CD4-positive, alpha-beta T cell treated with Interleukin-15 for 4 hours (primary cell): Measurements from ENCODE around the gene CCNG2.

ENCODE experiments used
- DNase-seq: peaks from one replicate; pipeline ENCODE4 v3.0.0-alpha.2; 2020; ENCODE audit warnings: low spot score

The CCNG2 gene

DNA sequence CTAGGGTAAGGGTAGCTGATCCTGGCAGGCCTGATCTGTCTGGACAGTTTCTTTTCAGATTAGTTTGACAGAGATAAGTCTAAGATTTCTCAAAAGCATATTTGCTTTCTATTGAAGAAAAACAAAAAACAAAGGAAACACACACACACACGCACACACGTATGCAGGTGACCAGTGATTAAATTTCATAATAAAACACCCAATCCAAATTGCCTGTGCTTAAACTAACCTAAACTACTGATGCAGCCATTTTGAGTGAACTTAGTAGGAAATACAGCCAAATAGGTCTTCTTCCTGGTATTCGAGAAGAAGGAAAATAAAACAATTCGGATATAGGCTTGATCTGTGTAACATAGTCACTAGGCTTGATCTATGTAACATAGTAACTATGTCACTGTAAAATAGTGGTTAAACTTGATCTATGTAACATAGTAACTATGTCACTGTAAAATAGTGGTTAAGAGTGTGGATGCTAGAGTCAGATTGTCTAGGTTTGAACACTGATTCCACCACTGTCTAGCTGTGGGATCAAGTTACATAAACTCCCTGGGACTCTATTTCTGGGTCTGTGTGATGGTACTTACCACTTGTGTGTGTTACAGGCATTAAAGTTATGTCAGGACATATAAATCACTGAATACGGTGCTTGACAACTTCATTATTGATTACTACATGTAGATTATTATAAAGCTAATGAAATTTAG lies 9.8 kb upstream of the CCNG2 start:
- DNase-seq = no peak

DNA sequence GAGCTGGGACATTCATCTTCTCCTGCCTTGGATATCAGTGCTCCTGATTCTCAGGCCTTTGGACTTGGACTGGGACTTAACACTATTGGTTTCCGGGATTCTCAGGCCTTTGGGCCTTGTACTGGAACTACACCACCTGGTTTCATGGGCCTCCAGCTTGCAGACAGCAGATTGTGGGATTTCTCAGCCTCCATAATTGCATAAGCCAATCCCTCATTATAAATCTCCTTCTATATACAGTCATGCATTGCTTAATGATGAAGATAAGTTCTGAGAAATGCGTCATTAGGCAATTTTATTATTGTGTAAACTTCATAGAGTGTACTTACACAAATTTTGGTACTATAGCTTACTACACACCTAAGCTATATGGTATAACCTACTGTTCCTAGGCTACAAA lies 8.9 kb upstream of the CCNG2 start:
- DNase-seq = no peak

- no peak for DNase-seq
Measured at GRCh38 chr4:77149789-77150188, 7.2 kb upstream of the CCNG2 start.

- no peak for DNase-seq
Measured at GRCh38 chr4:77151241-77151640, 5.8 kb upstream of the CCNG2 start.

GRCh38 chr4:77152421-77152820 lies 4.6 kb upstream of the CCNG2 start:
- no peak for DNase-seq

- no peak for DNase-seq
Measured at GRCh38 chr4:77153006-77153405, 4.0 kb upstream of the CCNG2 start.

DNA sequence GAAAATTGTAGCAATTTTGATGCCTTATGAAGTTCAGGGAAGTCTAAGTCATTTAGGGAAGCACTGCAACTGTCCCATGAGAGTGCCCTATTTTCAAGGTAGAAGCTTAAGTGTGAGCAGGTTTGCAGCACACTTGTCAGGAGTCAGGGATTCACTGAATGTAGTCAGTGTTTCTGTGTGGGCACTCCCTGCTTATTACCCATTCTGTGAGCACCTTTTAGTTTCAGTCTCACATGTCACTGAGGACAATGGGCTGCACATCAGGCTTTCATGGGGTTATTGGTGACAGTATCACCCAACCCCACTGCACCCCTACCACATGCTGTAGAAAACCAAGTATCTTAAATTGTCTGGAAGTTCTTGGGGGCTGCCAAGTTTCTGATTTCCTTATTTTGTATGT lies 2.9 kb upstream of the CCNG2 start:
- DNase-seq = no peak

DNA sequence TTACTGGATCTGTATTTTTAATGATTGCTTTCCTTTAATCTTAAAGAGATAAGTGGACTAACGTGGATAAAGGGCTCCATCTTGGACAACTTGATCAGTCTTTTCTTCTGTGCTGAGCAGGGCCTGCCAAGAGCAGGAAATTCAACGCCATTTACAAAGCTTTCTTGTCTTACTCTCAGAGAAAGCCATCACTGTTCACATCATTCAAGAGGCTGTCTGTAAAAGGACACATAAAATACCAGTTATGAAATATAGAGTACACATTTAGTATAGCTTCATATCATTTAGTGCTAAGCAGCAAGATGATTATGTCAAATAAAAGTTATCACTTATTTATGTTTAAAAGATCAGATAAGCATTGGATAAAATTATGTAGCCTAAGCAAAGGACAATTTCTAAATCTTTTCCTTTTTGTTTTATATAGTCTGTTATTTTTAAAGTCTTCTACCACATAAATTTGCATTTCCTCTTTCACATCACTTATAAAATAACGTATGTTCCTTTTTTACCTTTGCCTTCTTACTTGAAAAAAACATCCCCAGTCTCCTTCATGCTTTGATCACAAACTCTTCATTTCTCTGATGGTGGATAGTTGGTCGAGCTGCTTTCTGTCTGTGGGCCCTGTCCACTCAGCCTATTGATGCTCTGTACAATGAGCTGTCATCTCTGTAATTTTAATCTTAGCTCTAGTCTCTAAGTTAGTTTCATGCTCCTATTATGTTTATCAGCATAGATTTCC lies 2.1 kb upstream of the CCNG2 start:
- no peak for DNase-seq

- no peak for DNase-seq
Measured at GRCh38 chr4:77155631-77156452, 1.2 kb upstream of the CCNG2 start.

GRCh38 chr4:77156533-77156911 lies 485 bp upstream of the CCNG2 start:
- DNase-seq = peak; percentile 100

- DNase-seq = peak; percentile 65
Measured at GRCh38 chr4:77157859-77158486, 966 bp downstream of the CCNG2 start.

GRCh38 chr4:77158487-77158861 lies 1.5 kb downstream of the CCNG2 start:
- DNase-seq = peak; percentile 16

DNA sequence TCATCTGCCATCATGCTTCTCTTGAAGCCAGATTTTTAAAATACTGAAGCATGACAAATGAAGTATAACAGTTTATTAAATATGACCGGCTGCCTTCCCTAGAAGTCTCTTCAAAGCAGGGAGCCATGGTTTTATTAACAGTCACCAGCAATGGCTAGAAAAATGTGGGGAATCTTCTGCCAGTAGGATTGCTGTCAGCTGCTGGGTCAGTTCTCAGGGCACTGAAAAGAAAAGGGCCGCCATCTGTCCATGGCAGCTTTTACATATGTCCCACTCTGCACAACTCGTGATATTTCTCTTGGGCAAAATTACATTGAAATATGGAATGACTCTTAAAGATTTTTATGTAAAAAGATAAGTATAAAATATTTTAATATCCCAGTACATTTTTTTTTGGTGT lies 2.8 kb downstream of the CCNG2 start:
- no peak for DNase-seq

- DNase-seq = no peak
Measured at GRCh38 chr4:77163641-77164040, 6.6 kb downstream of the CCNG2 start.

GRCh38 chr4:77167173-77167572 lies 10.2 kb downstream of the CCNG2 start:
- no peak for DNase-seq

GRCh38 chr4:77167866-77168265 lies 10.9 kb downstream of the CCNG2 start:
- no peak for DNase-seq

DNA sequence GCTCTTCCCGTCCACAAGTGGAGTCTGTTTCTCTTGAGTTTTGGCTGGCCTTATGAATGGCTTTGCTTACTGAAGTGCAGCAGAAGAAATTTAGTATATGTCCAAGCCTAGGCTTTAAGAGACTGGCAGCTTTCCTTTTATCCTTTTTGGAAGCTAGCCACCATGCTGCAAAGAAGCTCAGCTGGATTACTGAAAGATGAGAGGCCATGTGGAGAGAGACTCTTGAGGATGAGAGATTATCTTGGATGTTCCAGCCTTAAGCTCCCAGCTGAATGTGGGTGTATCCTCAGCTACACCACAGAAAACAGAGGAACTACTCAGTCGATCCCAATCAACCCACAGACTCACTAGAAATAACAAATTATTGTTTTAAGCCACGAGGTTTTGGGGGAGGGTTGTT lies 12.5 kb downstream of the CCNG2 start:
- DNase-seq = no peak

DNA sequence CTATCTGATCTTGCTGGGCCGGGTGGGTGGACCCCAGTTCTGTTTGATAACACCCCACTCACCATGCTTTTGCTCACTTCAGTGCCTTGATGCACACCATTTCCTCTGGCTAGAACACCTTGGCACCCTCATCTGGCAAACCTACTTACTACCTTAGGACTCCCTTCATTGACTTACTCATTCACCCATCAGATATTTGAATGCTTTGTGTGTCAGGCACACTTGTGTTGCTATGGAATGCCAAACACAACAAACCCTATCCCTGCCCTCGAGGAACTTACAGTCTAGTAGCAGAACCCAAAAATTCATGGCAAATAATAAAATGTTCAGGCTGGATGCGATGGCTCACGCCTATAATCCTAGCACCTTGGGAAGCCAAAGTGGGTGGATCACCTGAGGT lies 13.9 kb downstream of the CCNG2 start:
- no peak for DNase-seq

GRCh38 chr4:77172336-77172735 lies 15.3 kb downstream of the CCNG2 start:
- DNase-seq = no peak

GRCh38 chr4:77174426-77174825 lies 17.4 kb downstream of the CCNG2 start:
- DNase-seq = no peak

DNA sequence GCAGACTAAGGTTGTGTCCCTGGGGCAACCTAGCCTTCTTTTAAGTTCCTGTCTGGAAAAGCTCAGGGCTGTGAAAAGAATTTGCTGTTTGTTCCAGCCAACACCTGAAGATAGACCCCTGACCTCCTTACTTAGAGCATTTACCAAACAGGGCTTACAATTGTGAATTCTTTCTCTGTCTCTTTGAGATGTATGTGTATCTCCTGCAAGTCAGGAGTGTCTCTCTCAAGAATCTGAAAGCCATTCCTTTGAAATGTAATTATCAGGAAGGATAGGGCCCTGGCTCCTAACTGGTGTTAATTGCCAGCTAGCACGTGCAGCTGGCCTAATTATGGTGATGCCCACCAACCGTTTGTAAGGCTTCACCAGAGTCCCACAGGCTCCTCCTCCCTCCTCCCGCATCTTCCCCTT lies 18.2 kb downstream of the CCNG2 start:
- DNase-seq = no peak

DNA sequence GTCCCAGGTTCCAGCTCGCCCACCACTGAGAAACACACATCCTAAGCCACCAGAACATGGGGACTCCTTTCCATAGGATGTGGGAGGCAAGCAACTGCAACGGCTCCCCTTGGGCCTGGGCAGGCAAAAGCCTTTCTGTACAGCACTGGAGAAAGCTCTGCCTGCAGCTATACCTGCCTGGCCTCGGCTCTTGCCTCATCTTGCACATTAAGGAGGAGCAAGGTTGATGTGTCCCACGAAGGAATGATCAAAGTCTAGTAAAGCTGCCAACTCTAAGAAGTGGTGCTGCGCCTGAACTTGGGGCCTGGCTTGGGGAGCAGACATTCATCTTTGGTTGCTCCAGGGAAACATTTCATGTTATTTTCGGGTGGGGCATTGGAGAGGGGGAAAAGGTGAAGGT lies 19.6 kb downstream of the CCNG2 start:
- DNase-seq = no peak

GRCh38 chr4:77177199-77177598 lies 20.2 kb downstream of the CCNG2 start:
- DNase-seq = no peak
